ENCODE measurements around the gene NKPD1. TPM values are rescaled to one million over a fixed set of nuclear protein-coding genes. Genes with fewer than 3 reads are reported as not detected.
A peak's percentile ranks its signal among the peaks of the same experiment; 100 is the strongest.

Gene NKPD1
- total RNA-seq, 2 experiments from 2014 or later, result 0.73 to 0.91 TPM

- no peaks in the 10 kb centered on the region for H3K27me3 ChIP-seq (ENCODE audit: control insufficient read depth in 1 of 2, insufficient read depth in 2 of 2, low read length in 2 of 2)
- peaks cover 66% of the 10 kb centered on the region for H3K4me1 ChIP-seq (ENCODE audit: insufficient read depth, low read length)
- no peaks in the 10 kb centered on the region for H3K9me3 Mint-ChIP-seq
- no peaks in the 10 kb centered on the region for H3K27me3 Mint-ChIP-seq
- peak overlapping the region; percentile 70 for H3K27ac Mint-ChIP-seq
- ATAC-seq (ENCODE audit: poor library complexity), result no peak
- peaks cover 3% of the 10 kb centered on the region for H3K36me3 ChIP-seq (ENCODE audit: insufficient read depth, low read length)
- intact Hi-C loops (cut with DNase I, micrococcal nuclease), result loop anchor here (5.0 to 10.0 kb wide), 3 partner anchors 77 to 519 kb away; partner anchors contain the start of genes MARK4 (in 1 of the 2), PPP1R37 (in 1 of the 2), QPCTL (in 1 of the 2) and SNRPD2 (in 1 of the 2)
- POLR2A ChIA-PET, result interaction anchor here (0.7 kb wide), 1 partner anchor 597 kb away, joined by 3 read pairs; no protein-coding TSS in a partner anchor
- CTCF ChIA-PET, result no interaction called here
- TF ChIP-seq CTCF (IDR thresholded peaks at IDR 0.05), result no peak
- peak in 1 of 14 experiments; percentile 27 for DNase-seq
- H3K4me3 Mint-ChIP-seq, result peak overlapping the region; percentile 55
- H3K9me3 ChIP-seq (ENCODE audit: control insufficient read depth in 1 of 2, insufficient read depth in 1 of 2, low read length in 2 of 2), result no peaks in the 10 kb centered on the region
- no peak overlapping the region for H3K4me3 ChIP-seq (ENCODE audit: low read length)
- peaks cover 4% of the 10 kb centered on the region for H3K36me3 Mint-ChIP-seq (ENCODE audit: low read depth)
- peaks cover 43% of the 10 kb centered on the region for H3K4me1 Mint-ChIP-seq (ENCODE audit: low read depth)
- H3K27ac ChIP-seq (ENCODE audit: low read depth in 1 of 2, low read length in 2 of 2), result no peak overlapping the region
These were observed 14.9 kb upstream of the NKPD1 start for GRCh38 chr19:45175515-45176345.

DNA sequence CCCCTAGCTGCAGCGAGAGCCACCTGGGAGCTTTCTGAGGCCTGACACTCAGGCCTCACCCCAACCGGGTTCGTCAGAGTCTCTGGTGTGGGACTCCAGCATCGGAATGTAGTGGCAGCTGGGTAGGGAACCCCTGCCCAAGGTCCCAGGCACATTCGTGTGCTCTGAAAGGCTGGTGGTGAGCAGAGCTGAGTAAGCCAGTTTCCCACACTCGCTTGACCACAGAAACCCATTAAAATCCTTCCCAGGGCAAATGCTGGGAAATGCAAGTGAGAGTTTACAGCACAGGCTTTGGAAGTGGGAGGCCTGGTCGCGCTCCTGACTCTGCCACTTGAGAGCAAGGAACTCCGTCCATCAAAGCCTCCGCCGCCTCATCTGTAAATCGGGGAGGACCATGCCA is 13.0 kb upstream of the NKPD1 start:
- Histone ChIP-seq H3K4me3 (ENCODE audit: low read length) (no peak overlapping the region), H3K27ac (ENCODE audit: low read depth in 1 of 2, low read length in 2 of 2) (no peak overlapping the region)
- POLR2A ChIA-PET, result no interaction called here

More for the DNA sequence above, 13.0 kb upstream of the NKPD1 start:
- no peaks in the 10 kb centered on the region for H3K36me3 ChIP-seq (ENCODE audit: insufficient read depth, low read length)
- no peaks in the 10 kb centered on the region for H3K9me3 ChIP-seq (ENCODE audit: control insufficient read depth in 1 of 2, insufficient read depth in 1 of 2, low read length in 2 of 2)
- intact Hi-C loops (cut with DNase I, micrococcal nuclease), result loop anchor here in 1 of 2 experiments (10.0 kb wide), 1 partner anchor 521 kb away; the partner anchor contains the start of genes QPCTL and SNRPD2
- Mint-ChIP-seq H3K36me3 (ENCODE audit: low read depth) (peaks cover 4% of the 10 kb centered on the region), H3K4me3 (no peak overlapping the region), H3K27me3 (no peaks in the 10 kb centered on the region), H3K27ac (peak overlapping the region; percentile 54), H3K4me1 (ENCODE audit: low read depth) (peaks cover 33% of the 10 kb centered on the region), H3K9me3 (no peaks in the 10 kb centered on the region)
- no peaks in the 10 kb centered on the region for H3K27me3 ChIP-seq (ENCODE audit: control insufficient read depth in 1 of 2, insufficient read depth in 2 of 2, low read length in 2 of 2)
- DNase-seq (no peak), ATAC-seq (ENCODE audit: poor library complexity) (no peak)
- CTCF ChIA-PET, result no interaction called here
- H3K4me1 ChIP-seq (ENCODE audit: insufficient read depth, low read length), result peaks cover 69% of the 10 kb centered on the region
- TF ChIP-seq CTCF (IDR thresholded peaks at IDR 0.05), result no peak
